Right cardiac atrium (tissue), 5 donors: Measurements from ENCODE around the gene CD93. TPM values are rescaled to one million over a fixed set of nuclear protein-coding genes. Genes with fewer than 3 reads are reported as not detected.

Source experiments
- ATAC-seq, 2 donors: fragments of 200-7000 bp; cut with Tn5 transposase; one replicate each; pipeline versions ENCODE4 v1.8.0 to v1.9.1; 2020; ENCODE audit warnings: moderate library complexity in 2 of 2, mild to moderate bottlenecking in 1 of 2
- DNase-seq, 3 donors: peaks; one replicate each; pipeline ENCODE4 v3.0.0-alpha.2; 2020
- H3K27ac ChIP-seq: one replicate; pipeline ENCODE4 v1.5.1; 2013; ENCODE audit warnings: mild to moderate bottlenecking, low read length, control low read depth, moderate library complexity
- H3K27me3 ChIP-seq: one replicate; pipeline ENCODE4 v1.6.1; 2013; ENCODE audit not compliant: control insufficient read depth, insufficient read depth
- H3K4me1 ChIP-seq: one replicate; pipeline ENCODE4 v1.6.1; 2013; ENCODE audit warnings: low read length; ENCODE audit not compliant: control insufficient read depth, insufficient read depth
- H3K4me3 ChIP-seq: one replicate; pipeline ENCODE4 v1.5.1; 2013; ENCODE audit warnings: low read length, control low read depth
- H3K9me3 ChIP-seq: one replicate; pipeline ENCODE4 v1.6.1; 2013; ENCODE audit warnings: low read length; ENCODE audit not compliant: control insufficient read depth
- WGBS: extraction: QIAGEN DNeasy Blood & Tissue Kit; methylation state at CpG from one replicate; pipeline ENCODE4 v1.1.7; 2013; 5-methylcytosine and 5-hydroxymethylcytosine counted together
- intact Hi-C, 4 donors: fragments of 100-400 bp; cut with DNase I; formaldehyde crosslinking; loops; one replicate each; pipeline versions ENCODE4 v1.11.0 to v1.14.0; 2022 to 2023
- polyA plus RNA-seq: library from polyadenylated mRNA; stranded (reverse); fragments of 200-250 nt; gene quantifications from one replicate; pipeline ENCODE4 v1.2.3, GENCODE V29; 2013
- total RNA-seq, 4 donors: library from RNA; stranded (reverse); fragmentation: NEBNext Ultra II Directional; extraction: Animal tissue kit (Norgen Biotek cat#: 25700); gene quantifications; one replicate each; pipeline ENCODE4 v1.2.1, GENCODE V29; 2021
- donor health status: healthy with polysubstance abuse.
- donor health status: DM: no; HTN: yes; CAD: no.
- donor health status: DM: no; HTN: no; CAD: no.
- donor health status: DM: no; HTN: yes; CAD: no; lungs with severe emphysema.
- donor health status: DM: yes; HTN: yes; CAD: no.

Gene CD93
- total and polyA plus RNA-seq, 5 donors: 14.1 to 51.6 (median 39.8) TPM

- Histone ChIP-seq H3K9me3 (no peaks in the 10 kb centered on the region), H3K27me3 (no peaks in the 10 kb centered on the region), H3K4me1 (peaks cover 4% of the 10 kb centered on the region), H3K4me3 (no peak overlapping the region), H3K27ac (no peak overlapping the region)
- ATAC-seq: no peak
- intact Hi-C loops: no loop called here
- WGBS: 80% methylated on average over 16 of the region's 16 CpGs
- DNase-seq: no peak
Measured at GRCh38 chr20:23097636-23098580, 11.8 kb upstream of the CD93 start.

DNA sequence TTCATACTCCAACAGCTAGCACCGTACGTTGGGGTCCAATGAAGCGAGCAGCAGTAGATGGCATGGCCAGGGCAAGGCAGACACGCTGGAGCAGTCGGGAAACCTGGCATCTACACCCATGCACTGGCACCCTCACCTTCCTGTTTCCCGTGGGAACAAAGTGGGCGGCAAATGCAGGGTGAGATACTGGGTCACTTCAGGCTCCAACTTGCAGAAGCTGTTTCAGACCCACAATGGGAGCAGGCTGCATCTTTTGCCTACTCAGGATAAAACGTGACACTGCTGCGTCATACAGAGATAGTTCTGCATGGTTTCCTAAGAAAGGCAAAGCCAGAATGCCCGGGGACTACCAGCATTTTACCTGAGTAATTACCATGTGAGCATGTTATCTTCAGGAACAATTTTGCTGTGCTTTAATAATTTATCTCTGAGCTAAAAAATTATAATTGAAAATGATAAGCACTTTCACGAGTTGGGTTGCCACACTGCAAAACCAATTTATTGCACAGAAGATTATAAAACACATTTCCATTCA lies 10.9 kb upstream of the CD93 start:
- 84% methylated on average over 11 of the region's 11 CpGs for WGBS
- Histone ChIP-seq H3K4me1 (peaks cover 3% of the 10 kb centered on the region), H3K27me3 (no peaks in the 10 kb centered on the region), H3K27ac (no peak overlapping the region), H3K9me3 (no peaks in the 10 kb centered on the region), H3K4me3 (no peak overlapping the region)
- no peak for DNase-seq
- intact Hi-C loops: no loop called here
- ATAC-seq: no peak

- Histone ChIP-seq H3K4me3 (no peak overlapping the region), H3K27me3 (no peaks in the 10 kb centered on the region), H3K27ac (no peak overlapping the region), H3K4me1 (peaks cover 7% of the 10 kb centered on the region), H3K9me3 (no peaks in the 10 kb centered on the region)
- DNase-seq (no peak), ATAC-seq (no peak)
- intact Hi-C loops: no loop called here
- 95% methylated on average over 3 of the region's 3 CpGs for WGBS
Measured at GRCh38 chr20:23096097-23096496, 10.0 kb upstream of the CD93 start.

GRCh38 chr20:23095499-23095898 lies 9.4 kb upstream of the CD93 start:
- Histone ChIP-seq H3K4me3 (no peak overlapping the region), H3K27me3 (no peaks in the 10 kb centered on the region), H3K27ac (no peak overlapping the region), H3K4me1 (peaks cover 7% of the 10 kb centered on the region), H3K9me3 (no peaks in the 10 kb centered on the region)
- ATAC-seq (no peak), DNase-seq (no peak)
- WGBS: 84% methylated on average over 3 of the region's 3 CpGs
- intact Hi-C loops: no loop called here

- ATAC-seq (no peak), DNase-seq (no peak)
- 93% methylated on average over 8 of the region's 8 CpGs for WGBS
- H3K4me1 ChIP-seq: peaks cover 7% of the 10 kb centered on the region
- no peaks in the 10 kb centered on the region for H3K27me3 ChIP-seq
- no peak overlapping the region for H3K4me3 ChIP-seq
- intact Hi-C loops: no loop called here
- H3K9me3 ChIP-seq: no peaks in the 10 kb centered on the region
- no peak overlapping the region for H3K27ac ChIP-seq
Measured at GRCh38 chr20:23094927-23095326, 8.8 kb upstream of the CD93 start.

DNA sequence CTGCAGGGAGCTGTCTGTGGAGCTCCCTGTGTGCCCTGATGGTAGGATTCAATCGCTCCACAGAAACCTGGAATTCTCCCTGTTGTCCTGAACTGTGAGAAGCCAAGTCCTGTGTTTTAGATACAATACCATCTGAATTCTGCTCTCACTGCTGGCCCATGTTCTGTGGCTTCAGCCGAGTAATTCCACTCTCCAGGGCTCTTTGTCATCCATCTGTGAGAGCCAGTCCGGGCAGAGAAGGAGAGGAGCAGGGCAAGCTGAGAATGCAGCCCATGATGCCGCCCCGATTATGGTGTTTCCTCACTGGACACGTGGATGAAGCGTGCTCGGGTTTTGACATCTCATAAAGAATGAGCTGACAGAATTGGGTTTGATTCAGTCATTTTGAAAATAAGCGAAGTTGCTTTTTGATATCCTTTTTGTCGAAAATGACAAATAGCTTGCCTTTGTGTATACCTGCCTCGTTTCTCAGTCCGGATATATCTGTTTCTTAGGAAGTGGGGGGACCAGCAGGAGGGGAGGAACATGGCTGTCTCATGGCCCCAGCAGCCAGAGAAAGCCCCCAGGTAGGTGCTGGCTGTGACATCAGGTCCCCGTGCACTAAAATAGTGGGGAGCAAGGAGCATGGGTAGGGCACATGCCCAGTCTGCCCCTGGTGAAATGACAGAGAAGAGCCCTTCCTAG lies 8.2 kb upstream of the CD93 start:
- WGBS: 88% methylated on average over 13 of the region's 13 CpGs
- H3K27ac ChIP-seq: no peak overlapping the region
- H3K27me3 ChIP-seq: no peaks in the 10 kb centered on the region
- ATAC-seq: no peak
- H3K9me3 ChIP-seq: no peaks in the 10 kb centered on the region
- intact Hi-C loops: no loop called here
- H3K4me3 ChIP-seq: no peak overlapping the region
- peaks cover 7% of the 10 kb centered on the region for H3K4me1 ChIP-seq
- no peak for DNase-seq

DNA sequence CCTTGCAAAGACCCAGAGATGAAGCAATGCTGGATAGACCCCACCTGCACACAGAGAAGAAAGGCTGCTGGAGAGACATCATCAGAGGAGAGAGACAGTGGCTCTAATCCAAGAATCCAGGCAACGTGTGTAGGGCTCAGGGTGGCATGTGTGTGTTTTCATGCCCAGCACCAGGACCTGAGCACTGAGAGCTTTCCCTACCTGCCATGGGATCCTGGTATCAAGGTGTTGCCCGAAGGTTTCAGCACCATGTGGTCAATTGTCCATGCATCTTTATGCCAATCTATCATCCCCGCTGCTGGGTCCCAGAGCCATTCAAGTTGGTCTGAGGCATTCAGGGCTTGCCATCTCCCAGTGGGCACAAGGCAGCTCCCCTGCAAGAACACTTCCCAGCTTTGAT lies 7.5 kb upstream of the CD93 start:
- 76% methylated on average over 3 of the region's 3 CpGs for WGBS
- no peak for DNase-seq

GRCh38 chr20:23092861-23093495 lies 6.9 kb upstream of the CD93 start:
- no peak overlapping the region for H3K4me3 ChIP-seq
- peaks cover 7% of the 10 kb centered on the region for H3K4me1 ChIP-seq
- no peaks in the 10 kb centered on the region for H3K9me3 ChIP-seq
- intact Hi-C loops: no loop called here
- 81% methylated on average over 7 of the region's 7 CpGs for WGBS
- peak in 1 of 2 donors; percentile 56 for ATAC-seq
- no peak for DNase-seq
- H3K27ac ChIP-seq: no peak overlapping the region
- no peaks in the 10 kb centered on the region for H3K27me3 ChIP-seq

More for the DNA sequence above, 7.5 kb upstream of the CD93 start:
- Histone ChIP-seq H3K4me1 (peaks cover 7% of the 10 kb centered on the region), H3K27ac (no peak overlapping the region), H3K27me3 (no peaks in the 10 kb centered on the region), H3K9me3 (no peaks in the 10 kb centered on the region), H3K4me3 (no peak overlapping the region)
- intact Hi-C loops: no loop called here
- no peak for ATAC-seq

GRCh38 chr20:23092384-23092756 lies 6.2 kb upstream of the CD93 start:
- no peaks in the 10 kb centered on the region for H3K27me3 ChIP-seq
- 21% methylated on average over 2 of the region's 2 CpGs for WGBS
- H3K27ac ChIP-seq: no peak overlapping the region
- H3K4me1 ChIP-seq: peaks cover 9% of the 10 kb centered on the region
- H3K4me3 ChIP-seq: no peak overlapping the region
- no peaks in the 10 kb centered on the region for H3K9me3 ChIP-seq
- ATAC-seq: peak in 1 of 2 donors; percentile 75
- DNase-seq: no peak
- intact Hi-C loops: no loop called here

GRCh38 chr20:23091721-23092383 lies 5.7 kb upstream of the CD93 start:
- 46% methylated on average over 8 of the region's 8 CpGs for WGBS
- Histone ChIP-seq H3K27ac (no peak overlapping the region), H3K4me3 (no peak overlapping the region), H3K4me1 (peaks cover 9% of the 10 kb centered on the region), H3K27me3 (no peaks in the 10 kb centered on the region), H3K9me3 (no peaks in the 10 kb centered on the region)
- no peak for DNase-seq
- intact Hi-C loops: no loop called here
- ATAC-seq: peak in 1 of 2 donors; percentile 58
